SJSA1 (cell line): ENCODE measurements around the gene RNF144A. TPM values are rescaled to one million over a fixed set of nuclear protein-coding genes. Genes with fewer than 3 reads are reported as not detected.

Experiments
- DNase-seq, 2 experiments: peaks; one replicate each; pipeline ENCODE4 v3.0.0-alpha.2; 2015 to 2020; ENCODE audit warnings: low spot score in 2 of 2, low read depth in 1 of 2
- H3K27ac ChIP-seq: fragments of 250-450 bp; sonication (Bioruptor Pico); 2 replicates; pipeline ENCODE4 v1.5.1; 2020; ENCODE audit warnings: mild to moderate bottlenecking, moderate library complexity
- H3K27me3 ChIP-seq: fragments of 250-450 bp; sonication (Bioruptor Pico); replicated peaks from 2 replicates; pipeline ENCODE4 v1.5.1; 2020; ENCODE audit warnings: mild to moderate bottlenecking, moderate library complexity
- H3K36me3 ChIP-seq: fragments of 250-450 bp; sonication (Bioruptor Pico); 2 replicates; pipeline ENCODE4 v1.5.1; 2020; ENCODE audit warnings: mild to moderate bottlenecking
- H3K4me1 ChIP-seq: fragments of 250-450 bp; sonication (Bioruptor Pico); replicated peaks from 2 replicates; pipeline ENCODE4 v1.6.1; 2021; ENCODE audit warnings: mild to moderate bottlenecking
- H3K4me3 ChIP-seq: fragments of 250-450 bp; sonication (Bioruptor Pico); 2 replicates; pipeline ENCODE4 v1.5.1; 2020; ENCODE audit warnings: mild to moderate bottlenecking
- H3K9me3 ChIP-seq: fragments of 250-450 bp; sonication (Bioruptor Pico); replicated peaks from 2 replicates; pipeline ENCODE4 v1.5.1; 2020; ENCODE audit warnings: mild to moderate bottlenecking
- total RNA-seq: library from RNA; depleted of rRNA; stranded (reverse); fragments of >200 nt; shearing (Covaris generic); gene quantifications from 2 replicates; pipeline ENCODE4 v1.2.3, GENCODE V29; 2014

The RNF144A gene
- total RNA-seq, 1 experiment from 2014 or later, result 5.3 TPM

GRCh38 chr2:7032371-7032770 is 115.2 kb downstream of the RNF144A start:
- Histone ChIP-seq H3K4me3 (no peak overlapping the region), H3K9me3 (no peaks in the 10 kb centered on the region), H3K27me3 (no peaks in the 10 kb centered on the region), H3K4me1 (no peaks in the 10 kb centered on the region), H3K27ac (no peak overlapping the region), H3K36me3 (no peaks in the 10 kb centered on the region)
- DNase-seq, result no peak

- no peak overlapping the region for H3K27ac ChIP-seq
- DNase-seq, result no peak
These were observed 116.1 kb downstream of the RNF144A start for GRCh38 chr2:7033136-7033960.

GRCh38 chr2:7034303-7034702 is 117.1 kb downstream of the RNF144A start:
- Histone ChIP-seq H3K4me3 (no peak overlapping the region), H3K9me3 (no peaks in the 10 kb centered on the region), H3K36me3 (no peaks in the 10 kb centered on the region), H3K4me1 (no peaks in the 10 kb centered on the region), H3K27ac (no peak overlapping the region), H3K27me3 (no peaks in the 10 kb centered on the region)
- no peak for DNase-seq

More at GRCh38 chr2:7033136-7033960, 116.1 kb downstream of the RNF144A start:
- H3K4me3 ChIP-seq, result no peak overlapping the region
- H3K4me1 ChIP-seq, result no peaks in the 10 kb centered on the region
- H3K9me3 ChIP-seq, result no peaks in the 10 kb centered on the region
- no peaks in the 10 kb centered on the region for H3K36me3 ChIP-seq
- H3K27me3 ChIP-seq, result no peaks in the 10 kb centered on the region

GRCh38 chr2:7035884-7036283 is 118.7 kb downstream of the RNF144A start:
- Histone ChIP-seq H3K27ac (no peak overlapping the region), H3K27me3 (no peaks in the 10 kb centered on the region), H3K4me3 (no peak overlapping the region), H3K9me3 (no peaks in the 10 kb centered on the region), H3K36me3 (no peaks in the 10 kb centered on the region), H3K4me1 (no peaks in the 10 kb centered on the region)
- no peak for DNase-seq

GRCh38 chr2:7037340-7038333 is 120.4 kb downstream of the RNF144A start:
- H3K4me1 ChIP-seq, result no peaks in the 10 kb centered on the region
- no peak overlapping the region for H3K4me3 ChIP-seq
- no peaks in the 10 kb centered on the region for H3K27me3 ChIP-seq
- no peaks in the 10 kb centered on the region for H3K36me3 ChIP-seq
- DNase-seq, result peak; percentile 11 to 56
- H3K27ac ChIP-seq, result no peak overlapping the region
- H3K9me3 ChIP-seq, result no peaks in the 10 kb centered on the region

- no peak overlapping the region for H3K27ac ChIP-seq
- no peaks in the 10 kb centered on the region for H3K36me3 ChIP-seq
- no peaks in the 10 kb centered on the region for H3K9me3 ChIP-seq
- no peaks in the 10 kb centered on the region; the same call in 1 of the 2 replicates for H3K4me1 ChIP-seq
- DNase-seq, result no peak
- H3K27me3 ChIP-seq, result no peaks in the 10 kb centered on the region
- H3K4me3 ChIP-seq, result no peak overlapping the region
These were observed 123.3 kb downstream of the RNF144A start for GRCh38 chr2:7040547-7040946.

GRCh38 chr2:7041421-7041820 is 124.2 kb downstream of the RNF144A start:
- Histone ChIP-seq H3K36me3 (no peaks in the 10 kb centered on the region), H3K4me3 (no peak overlapping the region), H3K27ac (no peak overlapping the region), H3K4me1 (no peaks in the 10 kb centered on the region; the same call in 1 of the 2 replicates), H3K27me3 (no peaks in the 10 kb centered on the region), H3K9me3 (no peaks in the 10 kb centered on the region)
- DNase-seq, result no peak

GRCh38 chr2:7043690-7044089 is 126.5 kb downstream of the RNF144A start:
- H3K4me3 ChIP-seq, result no peak overlapping the region
- no peak overlapping the region for H3K27ac ChIP-seq
- no peaks in the 10 kb centered on the region for H3K27me3 ChIP-seq
- no peaks in the 10 kb centered on the region for H3K9me3 ChIP-seq
- no peaks in the 10 kb centered on the region; the same call in 1 of the 2 replicates for H3K4me1 ChIP-seq
- H3K36me3 ChIP-seq, result no peaks in the 10 kb centered on the region
- no peak for DNase-seq

- peak in 1 of 2 experiments; percentile 28 for DNase-seq
- no peaks in the 10 kb centered on the region for H3K9me3 ChIP-seq
- no peaks in the 10 kb centered on the region for H3K27me3 ChIP-seq
- H3K27ac ChIP-seq, result no peak overlapping the region
- no peak overlapping the region for H3K4me3 ChIP-seq
- H3K4me1 ChIP-seq, result no peaks in the 10 kb centered on the region; the same call in 1 of the 2 replicates
- H3K36me3 ChIP-seq, result no peaks in the 10 kb centered on the region
These were observed 127.3 kb downstream of the RNF144A start for GRCh38 chr2:7044253-7045250.

GRCh38 chr2:7045601-7046590 is 128.7 kb downstream of the RNF144A start:
- Histone ChIP-seq H3K4me1 (no peaks in the 10 kb centered on the region; the same call in 1 of the 2 replicates), H3K27me3 (no peaks in the 10 kb centered on the region), H3K27ac (no peak overlapping the region), H3K36me3 (no peaks in the 10 kb centered on the region), H3K9me3 (no peaks in the 10 kb centered on the region), H3K4me3 (no peak overlapping the region)
- no peak for DNase-seq

GRCh38 chr2:7047661-7048060 is 130.4 kb downstream of the RNF144A start:
- Histone ChIP-seq H3K27me3 (no peaks in the 10 kb centered on the region), H3K4me3 (no peak overlapping the region), H3K9me3 (no peaks in the 10 kb centered on the region), H3K27ac (no peak overlapping the region), H3K4me1 (no peaks in the 10 kb centered on the region; the same call in 1 of the 2 replicates), H3K36me3 (no peaks in the 10 kb centered on the region)
- DNase-seq, result no peak

- Histone ChIP-seq H3K36me3 (no peaks in the 10 kb centered on the region), H3K27me3 (no peaks in the 10 kb centered on the region), H3K4me3 (no peak overlapping the region), H3K4me1 (no peaks in the 10 kb centered on the region; the same call in 1 of the 2 replicates), H3K27ac (no peak overlapping the region), H3K9me3 (no peaks in the 10 kb centered on the region)
- DNase-seq, result no peak
These were observed 131.6 kb downstream of the RNF144A start for GRCh38 chr2:7048762-7049294.
